GM11168 (cell line): ENCODE results near the gene JKAMP.

Experiments used
- in situ Hi-C: fragments of 300-500 bp; cut with MboI; formaldehyde crosslinking; loops from one replicate; pipeline ENCODE4 v1.12.0; 2022; ENCODE audit warnings: low sequenced_read_pairs; ENCODE audit not compliant: unreplicated experiment

JKAMP gene

GRCh38 chr14:59478540-59478939 lies 5.8 kb upstream of the JKAMP start:
- in situ Hi-C loops = no loop called here

- in situ Hi-C loops = no loop called here
These were observed 4.2 kb upstream of the JKAMP start for GRCh38 chr14:59480166-59480565.

GRCh38 chr14:59481407-59481806 lies 2.9 kb upstream of the JKAMP start:
- in situ Hi-C loops = no loop called here

GRCh38 chr14:59481871-59482540 lies 2.3 kb upstream of the JKAMP start:
- in situ Hi-C loops = no loop called here

- in situ Hi-C loops = no loop called here
These were observed 1.6 kb upstream of the JKAMP start for GRCh38 chr14:59482541-59483331.

GRCh38 chr14:59483363-59483762 lies 954 bp upstream of the JKAMP start:
- in situ Hi-C loops = no loop called here

- in situ Hi-C loops = no loop called here
These were observed 390 bp downstream of the JKAMP start for GRCh38 chr14:59484639-59485175.

- in situ Hi-C loops = no loop called here
These were observed 6.4 kb downstream of the JKAMP start for GRCh38 chr14:59490756-59491155.

- in situ Hi-C loops = no loop called here
These were observed 8.1 kb downstream of the JKAMP start for GRCh38 chr14:59492384-59492783.

- in situ Hi-C loops = no loop called here
These were observed 16.4 kb downstream of the JKAMP start for GRCh38 chr14:59500732-59501131.

GRCh38 chr14:59503256-59503655 lies 18.9 kb downstream of the JKAMP start:
- in situ Hi-C loops = no loop called here

GRCh38 chr14:59507063-59507751 lies 22.9 kb downstream of the JKAMP start:
- in situ Hi-C loops = loop anchor here (5.0 kb wide), 1 partner anchor 45 kb away; no protein-coding TSS in a partner anchor

GRCh38 chr14:59507752-59508103 lies 23.4 kb downstream of the JKAMP start:
- in situ Hi-C loops = loop anchor here (5.0 kb wide), 1 partner anchor 45 kb away; no protein-coding TSS in a partner anchor

- in situ Hi-C loops = loop anchor here (5.0 kb wide), 1 partner anchor 43 kb away; no protein-coding TSS in a partner anchor
These were observed 24.8 kb downstream of the JKAMP start for GRCh38 chr14:59509101-59509500.

GRCh38 chr14:59510001-59510400 lies 25.7 kb downstream of the JKAMP start:
- in situ Hi-C loops = no loop called here

- in situ Hi-C loops = no loop called here
These were observed 26.6 kb downstream of the JKAMP start for GRCh38 chr14:59510966-59511365.

GRCh38 chr14:59511916-59512575 lies 27.7 kb downstream of the JKAMP start:
- in situ Hi-C loops = no loop called here

- in situ Hi-C loops = no loop called here
These were observed 35.9 kb downstream of the JKAMP start for GRCh38 chr14:59520224-59520623.

- in situ Hi-C loops = no loop called here
These were observed 44.9 kb downstream of the JKAMP start for GRCh38 chr14:59529189-59529588.

- in situ Hi-C loops = no loop called here
These were observed 46.0 kb downstream of the JKAMP start for GRCh38 chr14:59530349-59530748.
